Loucy (cell line): ENCODE measurements around the gene CHMP4B.

Experiments used
- H2AFZ ChIP-seq: fragments of 200-600 bp; sonication (generic); 2 replicates; pipeline ENCODE4 v1.6.0; 2016; ENCODE audit warnings: antibody characterized with exemption, mild to moderate bottlenecking, low read length, moderate library complexity
- H3F3A ChIP-seq: fragments of 200-600 bp; 2 replicates; pipeline ENCODE4 v1.6.0; 2016; ENCODE audit warnings: antibody characterized with exemption, low read depth, mild to moderate bottlenecking
- H3K27me3 ChIP-seq: fragments of 200-600 bp; sonication (generic); 2 replicates; pipeline ENCODE4 v1.6.1; 2014; ENCODE audit warnings: low read length, mild to moderate bottlenecking; ENCODE audit not compliant: insufficient read depth, poor library complexity, severe bottlenecking
- H3K36me3 ChIP-seq: fragments of 200-600 bp; sonication (generic); 2 replicates; pipeline ENCODE4 v1.6.1; 2016; ENCODE audit warnings: low read length; ENCODE audit not compliant: insufficient read depth
- H3K4me1 ChIP-seq: fragments of 200-600 bp; sonication (generic); 2 replicates; pipeline ENCODE4 v1.5.1; 2014; ENCODE audit warnings: low read length, mild to moderate bottlenecking; ENCODE audit not compliant: insufficient read depth, poor library complexity, severe bottlenecking
- H3K4me2 ChIP-seq: fragments of 200-600 bp; sonication (generic); 2 replicates; pipeline ENCODE4 v1.6.0; 2014; ENCODE audit warnings: antibody characterized with exemption, low read length, low read depth, mild to moderate bottlenecking; ENCODE audit not compliant: poor library complexity, severe bottlenecking
- H3K4me3 ChIP-seq: fragments of 200-600 bp; sonication (generic); 2 replicates; pipeline ENCODE4 v1.5.1; 2014; ENCODE audit warnings: low read length, mild to moderate bottlenecking, mixed read lengths; ENCODE audit not compliant: poor library complexity, severe bottlenecking
- H3K79me2 ChIP-seq: fragments of 200-600 bp; sonication (generic); 2 replicates; pipeline ENCODE4 v1.6.1; 2014; ENCODE audit warnings: low read length; ENCODE audit not compliant: insufficient read depth
- H3K9ac ChIP-seq: fragments of 200-600 bp; sonication (generic); 2 replicates; pipeline ENCODE4 v1.6.0; 2014; ENCODE audit warnings: mild to moderate bottlenecking, low read depth, low read length, moderate library complexity; ENCODE audit not compliant: poor library complexity, severe bottlenecking
- H3K9me2 ChIP-seq: fragments of 200-600 bp; sonication (generic); replicated peaks from 2 replicates; pipeline ENCODE4 v1.6.1; 2016; ENCODE audit warnings: low read depth, low read length, mixed read lengths
- H3K9me3 ChIP-seq: fragments of 200-600 bp; sonication (generic); 2 replicates; pipeline ENCODE4 v1.6.1; 2014; ENCODE audit warnings: mild to moderate bottlenecking, antibody characterized with exemption, low read length, low read depth; ENCODE audit not compliant: insufficient read depth
- H4K20me1 ChIP-seq: fragments of 200-600 bp; sonication (generic); 2 replicates; pipeline ENCODE4 v1.6.0; 2014; ENCODE audit warnings: antibody characterized with exemption, low read length, mild to moderate bottlenecking; ENCODE audit not compliant: insufficient read depth, poor library complexity, severe bottlenecking
- CTCF ChIP-seq: fragments of 200-600 bp; sonication (generic); conservative IDR thresholded peaks from 2 replicates; pipeline ENCODE4 v1.5.1; 2014; ENCODE audit warnings: mild to moderate bottlenecking, antibody characterized with exemption, low read length
- EZH2phosphoT487 ChIP-seq: fragments of 200-600 bp; IDR thresholded peaks from 2 replicates; pipeline ENCODE4 v1.6.1; 2018; ENCODE audit warnings: antibody characterized with exemption, mild to moderate bottlenecking, moderate library complexity, borderline replicate concordance

CHMP4B gene

DNA sequence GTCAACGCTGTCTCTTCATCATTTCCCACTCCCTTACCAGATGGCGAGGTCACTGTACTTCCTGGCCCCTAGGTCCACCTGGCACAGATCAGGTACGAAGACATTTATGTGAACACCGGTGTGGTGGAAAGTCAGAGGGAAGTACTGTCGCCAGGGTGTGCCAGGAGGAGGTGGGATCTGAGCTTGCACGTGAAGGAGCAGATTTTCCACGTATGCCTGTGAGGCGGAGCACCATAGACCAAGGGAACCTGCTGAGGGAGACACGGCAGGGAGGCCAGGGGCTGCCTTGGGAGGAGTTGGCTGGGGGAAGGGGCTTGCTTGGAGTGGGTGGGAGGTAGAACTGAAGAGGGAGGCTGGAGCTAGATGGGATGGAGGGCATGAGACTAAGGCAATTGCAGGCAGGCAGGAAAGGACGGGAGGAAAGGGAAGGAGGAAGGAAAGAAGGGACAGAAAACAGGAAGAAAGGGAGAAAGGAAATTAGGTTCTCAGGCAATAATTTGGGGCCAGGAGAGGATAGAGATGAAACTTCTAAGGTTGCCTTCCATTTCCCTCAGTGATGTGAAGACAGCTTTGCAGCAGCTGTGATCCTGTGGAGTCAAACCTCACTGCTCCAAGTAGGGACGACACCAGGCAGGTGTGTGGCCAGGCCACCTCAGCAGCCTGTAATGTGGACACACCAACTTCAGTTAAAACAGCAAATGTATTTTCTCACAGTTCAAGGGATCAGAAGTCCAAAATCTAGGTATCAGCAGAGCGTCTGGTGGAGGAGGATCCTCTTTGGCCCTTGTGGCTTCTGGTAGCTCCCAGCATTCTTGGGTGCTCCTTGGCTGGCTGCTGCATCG lies 46.8 kb downstream of the CHMP4B start:
- no peaks in the 10 kb centered on the region for H3F3A ChIP-seq
- H4K20me1 ChIP-seq: no peaks in the 10 kb centered on the region
- no peaks in the 10 kb centered on the region for H3K27me3 ChIP-seq
- H3K4me1 ChIP-seq: peaks cover 30% of the 10 kb centered on the region
- no peaks in the 10 kb centered on the region for H3K9me2 ChIP-seq
- H3K4me3 ChIP-seq: no peak overlapping the region
- H3K9me3 ChIP-seq: no peaks in the 10 kb centered on the region
- peaks cover 36% of the 10 kb centered on the region for H3K36me3 ChIP-seq
- no peaks in the 10 kb centered on the region for H3K79me2 ChIP-seq
- peak overlapping the region; percentile 43 for H3K9ac ChIP-seq
- peak overlapping the region; percentile 71 for H3K4me2 ChIP-seq
- TF ChIP-seq CTCF: no peak
- TF ChIP-seq EZH2phosphoT487: no peak
- H2AFZ ChIP-seq: no peak overlapping the region

DNA sequence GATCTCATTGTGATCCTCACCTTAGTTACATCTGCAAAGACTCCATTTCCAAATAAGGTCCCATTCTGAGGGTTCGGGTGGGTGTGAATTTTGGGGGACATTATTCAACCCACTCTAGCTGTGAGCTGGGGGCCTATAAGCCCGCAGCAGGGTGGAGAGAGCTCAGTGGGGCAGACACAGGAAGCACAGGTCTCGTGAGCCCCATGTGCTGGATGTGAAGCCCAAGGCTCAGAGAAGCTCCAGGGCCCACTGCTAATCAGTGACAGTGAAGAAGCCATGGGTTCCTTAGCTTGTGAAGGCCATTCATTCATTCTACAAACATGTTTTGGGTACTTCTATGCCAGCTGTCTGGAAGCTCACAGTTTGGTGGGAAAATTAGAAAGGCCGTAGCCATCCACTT lies 47.5 kb downstream of the CHMP4B start:
- no peak for TF ChIP-seq EZH2phosphoT487
- no peak for TF ChIP-seq CTCF
- Histone ChIP-seq H3K9ac (peak overlapping the region; percentile 43), H2AFZ (no peak overlapping the region), H3K4me1 (peaks cover 28% of the 10 kb centered on the region), H3K4me2 (peak overlapping the region; percentile 71), H3K27me3 (no peaks in the 10 kb centered on the region), H3K4me3 (peak overlapping the region; percentile 48), H3F3A (no peaks in the 10 kb centered on the region), H3K9me3 (no peaks in the 10 kb centered on the region), H4K20me1 (no peaks in the 10 kb centered on the region), H3K9me2 (no peaks in the 10 kb centered on the region), H3K36me3 (peaks cover 30% of the 10 kb centered on the region), H3K79me2 (no peaks in the 10 kb centered on the region)

GRCh38 chr20:33859157-33859695 lies 48.1 kb downstream of the CHMP4B start:
- Histone ChIP-seq H3K4me1 (peaks cover 28% of the 10 kb centered on the region), H4K20me1 (no peaks in the 10 kb centered on the region), H3F3A (no peaks in the 10 kb centered on the region), H3K4me3 (peak overlapping the region; percentile 48), H3K79me2 (no peaks in the 10 kb centered on the region), H3K36me3 (peaks cover 24% of the 10 kb centered on the region; the same call in 1 of the 2 replicates), H3K9ac (peak overlapping the region; percentile 45), H3K9me2 (no peaks in the 10 kb centered on the region), H3K4me2 (peak overlapping the region; percentile 71), H2AFZ (no peak overlapping the region), H3K9me3 (no peaks in the 10 kb centered on the region), H3K27me3 (no peaks in the 10 kb centered on the region)
- TF ChIP-seq CTCF (no peak), EZH2phosphoT487 (no peak)
